T47D (cell line): Measurements from ENCODE around the gene UMPS.

Experiments used
- DNase-seq, 2 experiments: peaks; one replicate each; pipeline versions ENCODE4 v3.0.0 to v3.0.0-alpha.2; 2011 to 2012; ENCODE audit warnings: low read depth in 1 of 2, low spot score in 1 of 2
- JUND ChIP-seq: IDR thresholded peaks from 2 replicates; pipeline ENCODE4 v1.6.1; 2012; ENCODE audit warnings: low read depth
- in situ Hi-C: cut with HindIII; loops from 2 replicates; pipeline ENCODE4 v1.10.0; 2016; ENCODE audit warnings: low sequenced_read_pairs, low pct_unique_long_range_greater_than_20kb

The UMPS gene

GRCh38 chr3:124770336-124771082 lies 40.3 kb downstream of the UMPS start:
- in situ Hi-C loops: no loop called here
- no peak for TF ChIP-seq JUND
- no peak for DNase-seq

GRCh38 chr3:124771083-124771445 lies 40.8 kb downstream of the UMPS start:
- DNase-seq: no peak
- in situ Hi-C loops: no loop called here
- no peak for TF ChIP-seq JUND

- DNase-seq: no peak
- TF ChIP-seq JUND: no peak
- in situ Hi-C loops: no loop called here
Observed at GRCh38 chr3:124772081-124772831, 42.0 kb downstream of the UMPS start.

- in situ Hi-C loops: no loop called here
- DNase-seq: no peak
- TF ChIP-seq JUND: no peak
Observed at GRCh38 chr3:124773351-124774326, 43.4 kb downstream of the UMPS start.

GRCh38 chr3:124774327-124774718 lies 44.1 kb downstream of the UMPS start:
- no peak for TF ChIP-seq JUND
- in situ Hi-C loops: no loop called here
- DNase-seq: peak; percentile 61 to 89

GRCh38 chr3:124774841-124775402 lies 44.7 kb downstream of the UMPS start:
- in situ Hi-C loops: no loop called here
- no peak for TF ChIP-seq JUND
- no peak for DNase-seq

GRCh38 chr3:124775877-124776276 lies 45.6 kb downstream of the UMPS start:
- no peak for TF ChIP-seq JUND
- in situ Hi-C loops: no loop called here
- DNase-seq: no peak

GRCh38 chr3:124776856-124777255 lies 46.6 kb downstream of the UMPS start:
- in situ Hi-C loops: no loop called here
- DNase-seq: no peak
- no peak for TF ChIP-seq JUND

- in situ Hi-C loops: no loop called here
- TF ChIP-seq JUND: no peak
- no peak for DNase-seq
Observed at GRCh38 chr3:124777762-124778470, 47.7 kb downstream of the UMPS start.

- no peak for DNase-seq
- in situ Hi-C loops: no loop called here
- no peak for TF ChIP-seq JUND
Observed at GRCh38 chr3:124779116-124779515, 48.9 kb downstream of the UMPS start.

GRCh38 chr3:124779751-124780191 lies 49.5 kb downstream of the UMPS start:
- DNase-seq: no peak
- TF ChIP-seq JUND: no peak
- in situ Hi-C loops: no loop called here

- no peak for TF ChIP-seq JUND
- peak in 1 of 2 experiments; percentile 61 for DNase-seq
- in situ Hi-C loops: no loop called here
Observed at GRCh38 chr3:124780356-124780755, 50.1 kb downstream of the UMPS start.
